Natural killer cell (primary cell): Measurements from ENCODE around the gene ATXN1. TPM values are rescaled to one million over a fixed set of nuclear protein-coding genes. Genes with fewer than 3 reads are reported as not detected.
A peak's percentile ranks its signal among the peaks of the same experiment; 100 is the strongest.

Source experiments
- ATAC-seq, 3 donors: fragments of 150-1000 bp in 2 of 3; fragments of 200-7000 bp in 1 of 3; cut with Tn5 transposase; 1 replicate in 1 of 3; 2 replicates in 2 of 3; pipeline ENCODE4 v1.10.0; 2021; ENCODE audit warnings: mild to moderate bottlenecking in 2 of 3, moderate library complexity in 2 of 3
- DNase-seq, 2 donors: peaks; one replicate each; pipeline versions ENCODE4 v3.0.0 to v3.0.0-alpha.2; 2013 to 2021; ENCODE audit warnings: mixed read lengths in 1 of 2
- H3K27ac ChIP-seq: one replicate; pipeline ENCODE4 v1.5.1; 2013; ENCODE audit warnings: mild to moderate bottlenecking, low read length
- H3K27me3 ChIP-seq: one replicate; pipeline ENCODE4 v1.6.1; 2013; ENCODE audit warnings: low read length; ENCODE audit not compliant: control insufficient read depth, insufficient read depth
- H3K36me3 ChIP-seq: one replicate; pipeline ENCODE4 v1.6.1; 2013; ENCODE audit warnings: low read length; ENCODE audit not compliant: control insufficient read depth, insufficient read depth
- H3K4me1 ChIP-seq: one replicate; pipeline ENCODE4 v1.6.1; 2013; ENCODE audit warnings: low read length; ENCODE audit not compliant: control insufficient read depth, insufficient read depth
- H3K4me3 ChIP-seq: one replicate; pipeline ENCODE4 v1.5.1; 2013; ENCODE audit warnings: low read length
- H3K9me3 ChIP-seq: one replicate; pipeline ENCODE4 v1.6.1; 2013; ENCODE audit warnings: low read length; ENCODE audit not compliant: control insufficient read depth, insufficient read depth
- H3K27ac Mint-ChIP-seq, 2 donors: one replicate each; pipeline ENCODE4 v1.8.0; 2022; ENCODE audit warnings: mild to moderate bottlenecking in 2 of 2, mixed read lengths in 2 of 2, moderate library complexity in 1 of 2
- H3K27me3 Mint-ChIP-seq, 2 donors: one replicate each; pipeline ENCODE4 v1.8.0; 2022; ENCODE audit warnings: low read depth in 2 of 2, mixed read lengths in 2 of 2
- H3K36me3 Mint-ChIP-seq: one replicate; pipeline ENCODE4 v1.8.0; 2022; ENCODE audit warnings: mixed read lengths
- H3K4me1 Mint-ChIP-seq, 2 donors: one replicate each; pipeline ENCODE4 v1.8.0; 2022; ENCODE audit warnings: mixed read lengths in 2 of 2
- H3K4me3 Mint-ChIP-seq: one replicate; pipeline ENCODE4 v1.8.0; 2022; ENCODE audit warnings: mild to moderate bottlenecking, moderate library complexity, mixed read lengths
- H3K9me3 Mint-ChIP-seq, 2 donors: one replicate each; pipeline ENCODE4 v1.8.0; 2022; ENCODE audit warnings: mixed read lengths in 2 of 2
- CTCF ChIP-seq: fragments of 200-600 bp; IDR thresholded peaks from one replicate; pipeline ENCODE4 v1.8.0; 2022; ENCODE audit warnings: antibody characterized with exemption
- WGBS: methylation state at CpG from one replicate; pipeline ENCODE4 v1.1.7; 2013; ENCODE audit warnings: missing lambda C conversion rate; ENCODE audit not compliant: insufficient coverage; 5-methylcytosine and 5-hydroxymethylcytosine counted together
- intact Hi-C: fragments of 100-400 bp; cut with micrococcal nuclease; formaldehyde crosslinking; loops from one replicate; pipeline ENCODE4 v1.14.2; 2022
- total RNA-seq, 4 donors: library from RNA; stranded (reverse); fragments of 120-200 nt in 1 of 4; gene quantifications; one replicate each; pipeline versions ENCODE4 v1.2.3 to v1.2.4, GENCODE V29; 2013 to 2022

The ATXN1 gene
- total RNA-seq, 3 donors from 2014 or later (not counting 1 experiment from before 2014, with no cell fraction given), result 90.4 to 120 (median 97.9) TPM

GRCh38 chr6:16583144-16583762 is 178.0 kb downstream of the ATXN1 start:
- peaks cover 4% of the 10 kb centered on the region for H3K36me3 Mint-ChIP-seq
- ATAC-seq (no peak), DNase-seq (no peak)
- H3K4me3 ChIP-seq, result no peak overlapping the region
- no peaks in the 10 kb centered on the region for H3K9me3 Mint-ChIP-seq
- peaks cover 14% of the 10 kb centered on the region for H3K36me3 ChIP-seq
- no peaks in the 10 kb centered on the region for H3K9me3 ChIP-seq
- H3K4me1 Mint-ChIP-seq, result peaks cover 24% of the 10 kb centered on the region in 2 donors
- H3K27ac Mint-ChIP-seq, result peak overlapping the region in 1 of 2 donors; percentile 15
- H3K27me3 ChIP-seq, result no peaks in the 10 kb centered on the region
- H3K4me3 Mint-ChIP-seq, result no peak overlapping the region
- WGBS, result 91% methylated on average over 10 of the region's 12 CpGs
- intact Hi-C loops, result no loop called here
- no peak overlapping the region for H3K27ac ChIP-seq
- H3K4me1 ChIP-seq, result no peaks in the 10 kb centered on the region
- TF ChIP-seq CTCF, result no peak
- H3K27me3 Mint-ChIP-seq, result no peaks in the 10 kb centered on the region

GRCh38 chr6:16582446-16583143 is 178.7 kb downstream of the ATXN1 start:
- Histone ChIP-seq H3K4me1 (no peaks in the 10 kb centered on the region), H3K4me3 (no peak overlapping the region), H3K36me3 (peaks cover 14% of the 10 kb centered on the region), H3K9me3 (no peaks in the 10 kb centered on the region), H3K27me3 (no peaks in the 10 kb centered on the region), H3K27ac (no peak overlapping the region)
- Mint-ChIP-seq H3K4me1 (peaks cover 20 to 24% of the 10 kb centered on the region in 2 donors), H3K27me3 (no peaks in the 10 kb centered on the region), H3K36me3 (peaks cover 4% of the 10 kb centered on the region), H3K4me3 (no peak overlapping the region), H3K9me3 (no peaks in the 10 kb centered on the region), H3K27ac (peak overlapping the region in 1 of 2 donors; percentile 15)
- intact Hi-C loops, result no loop called here
- DNase-seq (no peak), ATAC-seq (no peak)
- WGBS, result 96% methylated on average over 2 of the region's 3 CpGs
- no peak for TF ChIP-seq CTCF

- 100% methylated on average over 2 of the region's 3 CpGs for WGBS
- Histone ChIP-seq H3K27me3 (no peaks in the 10 kb centered on the region), H3K4me3 (no peak overlapping the region), H3K36me3 (peaks cover 7% of the 10 kb centered on the region), H3K9me3 (no peaks in the 10 kb centered on the region), H3K27ac (no peak overlapping the region), H3K4me1 (no peaks in the 10 kb centered on the region)
- TF ChIP-seq CTCF, result no peak
- H3K9me3 Mint-ChIP-seq, result no peaks in the 10 kb centered on the region
- H3K27me3 Mint-ChIP-seq, result no peaks in the 10 kb centered on the region
- peaks cover 4% of the 10 kb centered on the region for H3K36me3 Mint-ChIP-seq
- intact Hi-C loops, result no loop called here
- ATAC-seq, result no peak
- DNase-seq, result no peak
- H3K27ac Mint-ChIP-seq, result no peak overlapping the region
- H3K4me3 Mint-ChIP-seq, result no peak overlapping the region
- H3K4me1 Mint-ChIP-seq, result peaks cover 14 to 18% of the 10 kb centered on the region in 2 donors
Measured at GRCh38 chr6:16578695-16579285, 182.5 kb downstream of the ATXN1 start.
